ENCODE data around the gene SAFB2.

- TF ChIP-seq YY1 (IDR thresholded peaks at IDR 0.05; ENCODE audit: low read depth) = no peak
- TF ChIP-seq EZH2phosphoT487 (IDR thresholded peaks at IDR 0.05; ENCODE audit: borderline replicate concordance, low read depth) = no peak
- no peak for TF ChIP-seq CTCF (IDR thresholded peaks at IDR 0.05)
- TF ChIP-seq FOSL2 (IDR thresholded peaks at IDR 0.05; ENCODE audit: borderline replicate concordance, low read depth) = no peak
- no peak for TF ChIP-seq POLR2AphosphoS5 (IDR thresholded peaks at IDR 0.05; ENCODE audit: low read depth, low read length)
- TF ChIP-seq EP300 (IDR thresholded peaks at IDR 0.05; ENCODE audit: borderline replicate concordance in 1 of 2, low read depth in 1 of 2, low read length in 1 of 2) = no peak
- TF ChIP-seq NFIC (IDR thresholded peaks at IDR 0.05; ENCODE audit: borderline replicate concordance) = no peak
- no peak for TF ChIP-seq REST (IDR thresholded peaks at IDR 0.05; ENCODE audit: low read depth, low read length)
- no peak for TF ChIP-seq JUND (IDR thresholded peaks at IDR 0.05)
- no peak for TF ChIP-seq MEF2A (IDR thresholded peaks at IDR 0.05; ENCODE audit: borderline replicate concordance, low read depth)
- no peak for TF ChIP-seq SMC3 (IDR thresholded peaks at IDR 0.05; ENCODE audit: low read depth, low read length)
Measured at GRCh38 chr19:5648464-5648863, 25.9 kb upstream of the SAFB2 start.
